Esophagus muscularis mucosa (tissue), 4 donors: ENCODE results near the gene BRAT1.

Experiments
- CTCF ChIP-seq, 3 experiments: fragments of 200-600 bp in 2 of 3; fragments of 450-650 bp in 1 of 3; sonication (generic) in 2 of 3; IDR thresholded peaks; one replicate each; pipeline ENCODE4 v1.5.1; 2017 to 2019; ENCODE audit warnings: antibody characterized with exemption in 3 of 3, mild to moderate bottlenecking in 2 of 3, moderate library complexity in 1 of 3
- EP300 ChIP-seq: sonication (generic); formaldehyde crosslinking; IDR thresholded peaks from one replicate; pipeline ENCODE4 v1.6.1; 2017; ENCODE audit warnings: antibody characterized with exemption
- POLR2A ChIP-seq: fragments of 450-650 bp; IDR thresholded peaks from one replicate; pipeline ENCODE4 v1.6.1; 2017; ENCODE audit warnings: antibody characterized with exemption, moderate library complexity, mild to moderate bottlenecking, low read depth
- POLR2AphosphoS5 ChIP-seq, 2 donors: sonication (generic); formaldehyde crosslinking; IDR thresholded peaks; one replicate each; pipeline ENCODE4 v1.6.1; 2017; ENCODE audit warnings: antibody characterized with exemption in 2 of 2

- TF ChIP-seq POLR2A (no peak), CTCF (IDR thresholded peaks at IDR 0.05) (no peak), EP300 (no peak), POLR2AphosphoS5 (IDR thresholded peaks at IDR 0.05) (no peak)
Measured at GRCh38 chr7:2496375-2496774, 58.9 kb downstream of the BRAT1 start.
